ENCODE measurements around the gene NEK6.

NEK6 gene

GRCh38 chr9:124290053-124290591, 32.4 kb downstream of the NEK6 start:
- Histone ChIP-seq H3K4me3 (ENCODE audit: low read depth, low read length) (no peak overlapping the region), H3K36me3 (no peaks in the 10 kb centered on the region), H3K9me3 (no peaks in the 10 kb centered on the region), H3K27me3 (no peaks in the 10 kb centered on the region), H3K4me1 (no peaks in the 10 kb centered on the region)
- DNase-seq: no peak
- TF ChIP-seq CTCF (IDR thresholded peaks at IDR 0.05; ENCODE audit: low read depth, low read length): no peak

GRCh38 chr9:124290743-124291554, 33.2 kb downstream of the NEK6 start:
- no peaks in the 10 kb centered on the region for H3K4me1 ChIP-seq
- no peak for TF ChIP-seq CTCF (IDR thresholded peaks at IDR 0.05; ENCODE audit: low read depth, low read length)
- H3K27me3 ChIP-seq: no peaks in the 10 kb centered on the region
- H3K9me3 ChIP-seq: no peaks in the 10 kb centered on the region
- H3K36me3 ChIP-seq: no peaks in the 10 kb centered on the region
- H3K4me3 ChIP-seq (ENCODE audit: low read depth, low read length): no peak overlapping the region
- DNase-seq: no peak

GRCh38 chr9:124291801-124292396, 34.1 kb downstream of the NEK6 start:
- H3K36me3 ChIP-seq: no peaks in the 10 kb centered on the region
- no peaks in the 10 kb centered on the region for H3K9me3 ChIP-seq
- no peaks in the 10 kb centered on the region for H3K27me3 ChIP-seq
- H3K4me1 ChIP-seq: no peaks in the 10 kb centered on the region
- DNase-seq: no peak
- no peak for TF ChIP-seq CTCF (IDR thresholded peaks at IDR 0.05; ENCODE audit: low read depth, low read length)
- no peak overlapping the region for H3K4me3 ChIP-seq (ENCODE audit: low read depth, low read length)

- Histone ChIP-seq H3K4me1 (no peaks in the 10 kb centered on the region), H3K36me3 (no peaks in the 10 kb centered on the region), H3K9me3 (no peaks in the 10 kb centered on the region), H3K4me3 (ENCODE audit: low read depth, low read length) (no peak overlapping the region), H3K27me3 (no peaks in the 10 kb centered on the region)
- no peak for TF ChIP-seq CTCF (IDR thresholded peaks at IDR 0.05; ENCODE audit: low read depth, low read length)
- no peak for DNase-seq
Observed at GRCh38 chr9:124292696-124293593, 35.2 kb downstream of the NEK6 start.

- no peaks in the 10 kb centered on the region for H3K36me3 ChIP-seq
- H3K4me3 ChIP-seq (ENCODE audit: low read depth, low read length): no peak overlapping the region
Observed at GRCh38 chr9:124293718-124294506, 36.2 kb downstream of the NEK6 start.

More at GRCh38 chr9:124293718-124294506, 36.2 kb downstream of the NEK6 start:
- no peaks in the 10 kb centered on the region for H3K27me3 ChIP-seq
- no peaks in the 10 kb centered on the region for H3K9me3 ChIP-seq
- H3K4me1 ChIP-seq: no peaks in the 10 kb centered on the region
- DNase-seq: no peak
- no peak for TF ChIP-seq CTCF (IDR thresholded peaks at IDR 0.05; ENCODE audit: low read depth, low read length)

Measured in BE2C (cell line).